Spleen (tissue), 11 donors: ENCODE data around the gene CCNL1. TPM values are rescaled to one million over a fixed set of nuclear protein-coding genes. Genes with fewer than 3 reads are reported as not detected.

Experiments used
- DNase-seq: peaks from one replicate; pipeline ENCODE4 v3.0.0-alpha.2; 2020
- H3K27ac ChIP-seq, 8 donors: fragments of 200-600 bp; sonication (generic) in 7 of 8; 1 replicate in 4 of 8; 2 replicates in 4 of 8; pipeline versions ENCODE4 v1.5.0 to v1.8.0; 2016 to 2021; ENCODE audit warnings: inconsistent platforms in 4 of 8, mild to moderate bottlenecking in 4 of 8, moderate library complexity in 1 of 8
- H3K27me3 ChIP-seq, 7 donors: fragments of 200-600 bp; sonication (generic) in 6 of 7; replicated peaks in 1 of 7; 1 replicate in 4 of 7; 2 replicates in 3 of 7; pipeline versions ENCODE4 v1.5.0 to v1.8.0; 2016 to 2021; ENCODE audit warnings: inconsistent platforms in 3 of 7, mild to moderate bottlenecking in 1 of 7
- H3K36me3 ChIP-seq, 6 donors: fragments of 200-600 bp; sonication (generic) in 5 of 6; 1 replicate in 4 of 6; 2 replicates in 2 of 6; pipeline versions ENCODE4 v1.5.0 to v1.8.0; 2016 to 2021; ENCODE audit warnings: inconsistent platforms in 2 of 6
- H3K4me1 ChIP-seq, 6 donors: fragments of 200-600 bp; sonication (generic) in 5 of 6; 1 replicate in 3 of 6; 2 replicates in 3 of 6; pipeline versions ENCODE4 v1.5.0 to v1.8.0; 2016 to 2021; ENCODE audit warnings: inconsistent platforms in 3 of 6
- H3K4me3 ChIP-seq, 8 donors: fragments of 200-600 bp; sonication (generic) in 7 of 8; 1 replicate in 4 of 8; 2 replicates in 4 of 8; pipeline versions ENCODE4 v1.5.0 to v1.8.0; 2016 to 2021; ENCODE audit warnings: inconsistent platforms in 4 of 8, mild to moderate bottlenecking in 4 of 8, moderate library complexity in 2 of 8
- H3K9me3 ChIP-seq, 8 donors: fragments of 200-600 bp; sonication (generic) in 7 of 8; 1 replicate in 4 of 8; 2 replicates in 4 of 8; pipeline versions ENCODE4 v1.5.0 to v1.8.0; 2016 to 2021; ENCODE audit warnings: inconsistent platforms in 4 of 8
- POLR2A ChIP-seq, 3 donors: fragments of 450-650 bp; IDR thresholded peaks; one replicate each; pipeline ENCODE4 v1.5.1; 2017; ENCODE audit warnings: antibody characterized with exemption in 3 of 3, mild to moderate bottlenecking in 1 of 3
- POLR2AphosphoS5 ChIP-seq, 3 donors: sonication (generic); formaldehyde crosslinking; IDR thresholded peaks; one replicate each; pipeline ENCODE4 v1.5.1; 2017; ENCODE audit warnings: antibody characterized with exemption in 3 of 3
- WGBS, 5 donors: extraction: QIAGEN DNeasy Blood & Tissue Kit in 3 of 5; methylation state at CpG; one replicate each; pipeline versions ENCODE4 v1.1.5 to v1.1.7; 2013 to 2018; 5-methylcytosine and 5-hydroxymethylcytosine counted together
- intact Hi-C: fragments of 100-400 bp; cut with DNase I; formaldehyde crosslinking; loops from one replicate; pipeline ENCODE4 v1.15.0; 2023; ENCODE audit warnings: low total_unique reads
- polyA plus RNA-seq, 3 donors: library from polyadenylated mRNA; stranded (reverse); fragments of 200-250 nt; gene quantifications; one replicate each; pipeline ENCODE4 v1.2.1, GENCODE V29; 2013
- total RNA-seq, 7 donors: library from RNA; depleted of rRNA in 3 of 7; stranded (reverse); fragments of >200 nt in 3 of 7; fragmentation: NEBNext Ultra II Directional in 4 of 7; extraction: Animal tissue kit (Norgen Biotek cat#: 25700) in 4 of 7; gene quantifications; one replicate each; pipeline versions ENCODE4 v1.1.0 to v1.2.1, GENCODE V29; 2016 to 2021
- TF ChIP-seq, protein P1 (sequence below), 11 experiments: fragments of 200-600 bp in 7 of 11; fragments of 450-650 bp in 4 of 11; sonication (generic) in 4 of 11; IDR thresholded peaks in 8 of 11; conservative IDR thresholded peaks in 3 of 11; 1 replicate in 7 of 11; 2 replicates in 4 of 11; pipeline versions ENCODE4 v1.4.0 to v1.8.0; 2016 to 2021; ENCODE audit warnings: antibody characterized with exemption in 11 of 11, inconsistent platforms in 4 of 11, mild to moderate bottlenecking in 1 of 11
- donor health status: healthy with polysubstance abuse.
- donor health status: DM: no; HTN: no; CAD: no; lungs with moderate emphysema.
- donor health status: DM: no; HTN: no; CAD: no.
- donor health status: Bipolar disorder and iron deficiency.
- donor health status: healthy.
- donor health status: DM: no; HTN: no; CAD: no.
- donor health status: DM: yes; HTN: yes; CAD: no.

CCNL1 gene
- total and polyA plus RNA-seq, 10 donors, result 76.9 to 405 (median 234) TPM

DNA sequence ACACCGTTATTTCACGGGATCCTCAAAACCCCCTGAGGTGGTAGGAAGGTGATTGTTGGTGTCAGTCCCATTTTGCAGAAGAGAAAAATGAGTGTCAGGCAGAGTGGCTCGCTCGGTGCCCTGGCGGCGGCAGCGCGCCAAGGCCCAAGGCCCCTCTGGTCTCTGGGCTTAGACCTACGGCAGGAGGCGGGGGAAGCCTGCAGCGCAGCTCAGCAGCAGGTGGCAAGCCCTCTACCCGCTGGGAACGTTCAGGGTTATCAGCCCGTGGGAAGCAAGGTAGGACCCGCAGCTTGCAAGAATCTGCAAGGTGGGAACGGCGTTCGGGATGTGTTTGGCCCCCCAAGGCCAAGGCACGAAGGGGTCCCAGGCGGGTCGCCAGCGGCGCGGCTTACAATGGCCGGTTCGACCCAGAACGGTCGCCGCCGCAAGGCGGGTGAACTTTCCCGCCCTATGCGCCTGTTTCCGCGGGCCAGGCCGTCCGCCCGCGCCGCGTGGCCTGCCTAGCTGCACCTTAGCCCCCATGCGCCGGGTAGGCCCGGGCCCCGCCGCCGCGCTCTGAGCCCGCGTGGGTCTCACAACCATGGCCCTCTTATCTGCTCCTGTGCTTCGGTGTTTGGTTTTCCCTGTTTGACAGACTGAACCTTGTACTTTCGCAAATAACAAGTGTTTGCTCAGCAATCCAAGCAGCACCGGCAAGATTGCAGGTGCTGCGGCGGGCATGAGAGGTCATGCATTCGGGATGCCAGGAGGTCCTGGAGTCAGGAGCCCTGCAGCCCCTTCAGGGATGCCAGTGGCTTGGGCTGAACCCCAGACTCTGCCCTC lies 39.7 kb downstream of the CCNL1 start:
- DNase-seq, result no peak
- WGBS, 5 donors, result 72 to 83% (median 74%) methylated on average over 41 to 56 of the region's 56 CpGs

DNA sequence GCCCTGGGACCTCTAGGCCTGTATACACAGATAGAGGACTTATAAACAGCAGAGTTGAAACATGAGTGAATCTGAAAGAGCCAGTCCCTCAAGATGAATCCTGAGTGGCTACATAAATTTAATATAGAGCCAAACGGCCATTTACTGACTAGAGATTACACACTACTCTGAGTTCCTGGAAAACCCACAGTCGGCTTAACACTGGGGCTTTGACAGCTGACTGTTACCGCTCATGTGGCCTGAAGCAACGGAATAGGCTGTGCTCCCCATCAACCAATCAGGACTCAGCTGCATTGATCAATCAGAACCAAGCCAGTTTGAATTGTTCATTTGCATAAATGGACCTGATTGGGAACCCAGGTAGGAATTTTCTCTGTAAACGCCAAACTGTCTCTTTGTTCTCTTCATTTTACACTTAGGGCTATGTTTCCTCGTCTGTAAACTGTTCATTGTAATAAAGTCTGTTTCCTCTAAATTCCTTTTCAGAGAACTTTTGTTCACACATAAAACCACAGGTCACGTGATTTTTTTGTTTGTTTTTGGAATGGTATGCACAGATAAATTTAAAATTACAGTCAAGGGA lies 40.5 kb downstream of the CCNL1 start:
- Histone ChIP-seq H3K4me1 (no peaks in the 10 kb centered on the region), H3K4me3 (no peak overlapping the region), H3K27me3 (peaks cover 0 to 7% (median 0%) of the 10 kb centered on the region in 7 donors), H3K9me3 (no peaks in the 10 kb centered on the region), H3K27ac (no peak overlapping the region), H3K36me3 (no peaks in the 10 kb centered on the region)
- DNase-seq, result no peak
- TF ChIP-seq POLR2A (IDR thresholded peaks at IDR 0.05), result no peak
- TF ChIP-seq, protein P1, sequence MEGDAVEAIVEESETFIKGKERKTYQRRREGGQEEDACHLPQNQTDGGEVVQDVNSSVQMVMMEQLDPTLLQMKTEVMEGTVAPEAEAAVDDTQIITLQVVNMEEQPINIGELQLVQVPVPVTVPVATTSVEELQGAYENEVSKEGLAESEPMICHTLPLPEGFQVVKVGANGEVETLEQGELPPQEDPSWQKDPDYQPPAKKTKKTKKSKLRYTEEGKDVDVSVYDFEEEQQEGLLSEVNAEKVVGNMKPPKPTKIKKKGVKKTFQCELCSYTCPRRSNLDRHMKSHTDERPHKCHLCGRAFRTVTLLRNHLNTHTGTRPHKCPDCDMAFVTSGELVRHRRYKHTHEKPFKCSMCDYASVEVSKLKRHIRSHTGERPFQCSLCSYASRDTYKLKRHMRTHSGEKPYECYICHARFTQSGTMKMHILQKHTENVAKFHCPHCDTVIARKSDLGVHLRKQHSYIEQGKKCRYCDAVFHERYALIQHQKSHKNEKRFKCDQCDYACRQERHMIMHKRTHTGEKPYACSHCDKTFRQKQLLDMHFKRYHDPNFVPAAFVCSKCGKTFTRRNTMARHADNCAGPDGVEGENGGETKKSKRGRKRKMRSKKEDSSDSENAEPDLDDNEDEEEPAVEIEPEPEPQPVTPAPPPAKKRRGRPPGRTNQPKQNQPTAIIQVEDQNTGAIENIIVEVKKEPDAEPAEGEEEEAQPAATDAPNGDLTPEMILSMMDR (IDR thresholded peaks at IDR 0.05 in 8 of 11, conservative IDR thresholded peaks at IDR 0.05 in 3 of 11), result no peak
- TF ChIP-seq POLR2AphosphoS5 (IDR thresholded peaks at IDR 0.05), result no peak
- intact Hi-C loops, result no loop called here
- 66 to 83% (median 74%) methylated on average over 7 of the region's 7 CpGs for WGBS, 5 donors

More for the DNA sequence above, 39.7 kb downstream of the CCNL1 start:
- Histone ChIP-seq H3K4me1 (no peaks in the 10 kb centered on the region), H3K27ac (no peak overlapping the region), H3K4me3 (no peak overlapping the region), H3K9me3 (no peaks in the 10 kb centered on the region), H3K36me3 (no peaks in the 10 kb centered on the region), H3K27me3 (peaks cover 0 to 7% (median 0%) of the 10 kb centered on the region in 7 donors)
- intact Hi-C loops, result no loop called here
- TF ChIP-seq, protein P1 (IDR thresholded peaks at IDR 0.05 in 8 of 11, conservative IDR thresholded peaks at IDR 0.05 in 3 of 11), result no peak
- TF ChIP-seq POLR2A (IDR thresholded peaks at IDR 0.05) (no peak), POLR2AphosphoS5 (IDR thresholded peaks at IDR 0.05) (no peak)

DNA sequence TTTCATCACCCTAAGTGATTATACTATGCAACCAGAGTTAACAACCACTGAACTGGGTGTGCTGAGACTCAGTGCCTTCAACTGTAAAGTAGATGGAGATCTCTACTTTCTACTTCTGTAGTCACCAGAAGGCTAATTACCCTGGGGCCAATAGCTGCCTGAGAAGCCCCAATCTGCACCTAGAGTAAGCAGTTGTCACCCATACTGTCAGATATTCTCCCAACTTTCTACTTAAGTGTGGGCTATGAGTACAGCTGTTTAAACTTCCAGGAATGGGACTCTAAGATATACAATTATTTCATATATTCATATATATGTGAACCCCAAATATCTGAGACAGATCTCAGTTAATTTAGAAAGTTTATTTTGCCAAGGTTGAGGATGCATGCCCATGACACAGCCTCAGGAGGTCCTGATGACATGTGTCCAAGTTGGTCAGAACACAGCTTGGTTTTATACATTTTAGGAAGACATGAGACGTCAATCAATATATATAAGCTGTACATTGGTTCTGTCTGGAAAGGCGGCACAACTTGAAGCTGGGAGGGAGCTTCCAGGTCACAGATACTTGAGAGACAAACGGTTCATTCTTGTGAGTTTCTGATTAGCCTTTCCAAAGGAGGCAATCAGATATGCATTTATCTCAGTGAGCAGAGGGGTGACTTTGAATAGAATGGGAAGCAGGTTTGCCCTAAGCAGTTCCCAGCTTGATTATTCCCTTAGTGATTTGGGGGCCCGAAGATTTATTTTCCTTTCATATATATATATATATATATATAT lies 41.9 kb downstream of the CCNL1 start:
- DNase-seq, result no peak
- WGBS, 5 donors, result 85 to 93% (median 89%) methylated on average over 4 of the region's 4 CpGs

More for the DNA sequence above, 41.9 kb downstream of the CCNL1 start:
- H3K4me1 ChIP-seq, result no peaks in the 10 kb centered on the region
- peaks cover 0 to 7% (median 0%) of the 10 kb centered on the region in 7 donors for H3K27me3 ChIP-seq
- H3K36me3 ChIP-seq, result no peaks in the 10 kb centered on the region
- no peak for TF ChIP-seq POLR2AphosphoS5 (IDR thresholded peaks at IDR 0.05)
- TF ChIP-seq, protein P1 (IDR thresholded peaks at IDR 0.05 in 8 of 11, conservative IDR thresholded peaks at IDR 0.05 in 3 of 11), result no peak
- TF ChIP-seq POLR2A (IDR thresholded peaks at IDR 0.05), result no peak
- intact Hi-C loops, result no loop called here
- H3K4me3 ChIP-seq, result no peak overlapping the region
- H3K9me3 ChIP-seq, result no peaks in the 10 kb centered on the region
- H3K27ac ChIP-seq, result no peak overlapping the region
